Fibroblast of lung (primary cell): ENCODE results near the gene ENPP7.

Source experiments
- EZH2 ChIP-seq: IDR thresholded peaks from 2 replicates; pipeline ENCODE4 v1.5.1; 2012; ENCODE audit warnings: low read length, control low read depth, mild to moderate bottlenecking; ENCODE audit errors: missing control alignments
- TF ChIP-seq, protein P1 (sequence below), 2 donors: IDR thresholded peaks in 1 of 2; conservative IDR thresholded peaks in 1 of 2; 1 replicate in 1 of 2; 2 replicates in 1 of 2; pipeline ENCODE4 v1.5.1; 2011 to 2012; ENCODE audit warnings: low read length in 2 of 2, control low read depth in 1 of 2, inconsistent platforms in 1 of 2, low read depth in 1 of 2, mild to moderate bottlenecking in 1 of 2

DNA sequence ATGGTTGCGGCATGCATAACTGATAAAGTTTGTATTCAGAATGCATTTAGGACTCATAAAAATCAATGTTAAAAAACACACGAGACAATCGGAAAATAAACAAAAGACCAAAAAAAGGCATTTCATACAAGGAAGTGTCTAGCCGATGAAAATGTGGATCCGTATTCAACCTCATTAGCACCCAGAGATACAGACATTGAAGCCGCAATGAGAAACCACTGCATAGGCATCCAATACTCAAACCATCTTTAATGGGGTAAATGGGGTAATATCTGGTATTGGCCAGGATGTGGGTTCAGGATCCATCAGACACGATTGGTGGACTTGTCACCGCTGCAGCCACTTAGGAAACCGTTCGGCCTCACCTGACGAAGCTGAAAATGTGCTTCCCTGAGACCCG lies 47.4 kb upstream of the ENPP7 start:
- TF ChIP-seq, protein P1, sequence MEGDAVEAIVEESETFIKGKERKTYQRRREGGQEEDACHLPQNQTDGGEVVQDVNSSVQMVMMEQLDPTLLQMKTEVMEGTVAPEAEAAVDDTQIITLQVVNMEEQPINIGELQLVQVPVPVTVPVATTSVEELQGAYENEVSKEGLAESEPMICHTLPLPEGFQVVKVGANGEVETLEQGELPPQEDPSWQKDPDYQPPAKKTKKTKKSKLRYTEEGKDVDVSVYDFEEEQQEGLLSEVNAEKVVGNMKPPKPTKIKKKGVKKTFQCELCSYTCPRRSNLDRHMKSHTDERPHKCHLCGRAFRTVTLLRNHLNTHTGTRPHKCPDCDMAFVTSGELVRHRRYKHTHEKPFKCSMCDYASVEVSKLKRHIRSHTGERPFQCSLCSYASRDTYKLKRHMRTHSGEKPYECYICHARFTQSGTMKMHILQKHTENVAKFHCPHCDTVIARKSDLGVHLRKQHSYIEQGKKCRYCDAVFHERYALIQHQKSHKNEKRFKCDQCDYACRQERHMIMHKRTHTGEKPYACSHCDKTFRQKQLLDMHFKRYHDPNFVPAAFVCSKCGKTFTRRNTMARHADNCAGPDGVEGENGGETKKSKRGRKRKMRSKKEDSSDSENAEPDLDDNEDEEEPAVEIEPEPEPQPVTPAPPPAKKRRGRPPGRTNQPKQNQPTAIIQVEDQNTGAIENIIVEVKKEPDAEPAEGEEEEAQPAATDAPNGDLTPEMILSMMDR (conservative IDR thresholded peaks at IDR 0.05 in 1 of 2, IDR thresholded peaks at IDR 0.05 in 1 of 2; ENCODE audit: low read depth in 1 of 2, low read length in 2 of 2), result no peak
- no peak for TF ChIP-seq EZH2
